Duodenal mucosa (tissue), 2 donors: Measurements from ENCODE around the gene EBF3.

ENCODE experiments used
- H3K27ac ChIP-seq: one replicate; pipeline ENCODE4 v1.7.0; 2013; ENCODE audit warnings: low read depth, low read length
- H3K27me3 ChIP-seq, 2 donors: one replicate each; pipeline ENCODE4 v1.7.0; 2013; ENCODE audit warnings: low read length in 2 of 2, control low read depth in 1 of 2; ENCODE audit not compliant: insufficient read depth in 2 of 2, control insufficient read depth in 1 of 2
- H3K36me3 ChIP-seq, 2 donors: one replicate each; pipeline ENCODE4 v1.7.0; 2013; ENCODE audit warnings: low read length in 2 of 2, control low read depth in 1 of 2; ENCODE audit not compliant: insufficient read depth in 2 of 2, control insufficient read depth in 1 of 2
- H3K4me1 ChIP-seq, 2 donors: one replicate each; pipeline ENCODE4 v1.7.0; 2013; ENCODE audit warnings: low read length in 2 of 2, control low read depth in 1 of 2; ENCODE audit not compliant: insufficient read depth in 2 of 2, control insufficient read depth in 1 of 2
- H3K4me3 ChIP-seq, 2 donors: one replicate each; pipeline ENCODE4 v1.7.0; 2013; ENCODE audit warnings: low read length in 2 of 2, low read depth in 1 of 2
- H3K9ac ChIP-seq, 2 donors: one replicate each; pipeline ENCODE4 v1.7.0; 2013; ENCODE audit warnings: low read length in 2 of 2, low read depth in 1 of 2
- H3K9me3 ChIP-seq, 2 donors: one replicate each; pipeline ENCODE4 v1.7.0; 2013; ENCODE audit warnings: low read length in 2 of 2, control low read depth in 1 of 2; ENCODE audit not compliant: control insufficient read depth in 1 of 2

Gene EBF3

GRCh38 chr10:129891806-129892205 lies 72.3 kb downstream of the EBF3 start:
- Histone ChIP-seq H3K9me3 (no peaks in the 10 kb centered on the region), H3K4me3 (no peak overlapping the region), H3K9ac (no peak overlapping the region), H3K4me1 (no peaks in the 10 kb centered on the region), H3K27ac (no peak overlapping the region), H3K27me3 (peaks cover 13 to 24% of the 10 kb centered on the region in 2 donors), H3K36me3 (no peaks in the 10 kb centered on the region)

DNA sequence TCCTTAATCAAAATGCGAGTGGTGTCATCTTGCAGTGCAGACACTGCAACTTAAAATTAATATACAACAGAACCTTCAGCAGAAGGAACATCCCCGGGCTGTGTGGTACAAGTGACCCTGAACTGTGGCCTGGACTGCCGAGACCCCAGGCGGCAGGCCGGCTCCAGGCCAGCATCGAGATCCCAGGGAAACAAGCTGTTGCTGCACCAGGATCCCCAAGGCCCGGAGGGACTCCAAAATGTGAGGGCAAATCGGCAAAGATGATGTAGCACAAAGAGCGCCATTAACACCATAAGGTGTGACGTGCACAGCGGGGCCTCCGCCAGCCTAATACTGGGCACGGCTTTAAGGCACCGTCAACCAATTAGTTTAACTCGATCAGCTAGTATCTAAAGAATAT lies 73.9 kb downstream of the EBF3 start:
- H3K27ac ChIP-seq = no peak overlapping the region

DNA sequence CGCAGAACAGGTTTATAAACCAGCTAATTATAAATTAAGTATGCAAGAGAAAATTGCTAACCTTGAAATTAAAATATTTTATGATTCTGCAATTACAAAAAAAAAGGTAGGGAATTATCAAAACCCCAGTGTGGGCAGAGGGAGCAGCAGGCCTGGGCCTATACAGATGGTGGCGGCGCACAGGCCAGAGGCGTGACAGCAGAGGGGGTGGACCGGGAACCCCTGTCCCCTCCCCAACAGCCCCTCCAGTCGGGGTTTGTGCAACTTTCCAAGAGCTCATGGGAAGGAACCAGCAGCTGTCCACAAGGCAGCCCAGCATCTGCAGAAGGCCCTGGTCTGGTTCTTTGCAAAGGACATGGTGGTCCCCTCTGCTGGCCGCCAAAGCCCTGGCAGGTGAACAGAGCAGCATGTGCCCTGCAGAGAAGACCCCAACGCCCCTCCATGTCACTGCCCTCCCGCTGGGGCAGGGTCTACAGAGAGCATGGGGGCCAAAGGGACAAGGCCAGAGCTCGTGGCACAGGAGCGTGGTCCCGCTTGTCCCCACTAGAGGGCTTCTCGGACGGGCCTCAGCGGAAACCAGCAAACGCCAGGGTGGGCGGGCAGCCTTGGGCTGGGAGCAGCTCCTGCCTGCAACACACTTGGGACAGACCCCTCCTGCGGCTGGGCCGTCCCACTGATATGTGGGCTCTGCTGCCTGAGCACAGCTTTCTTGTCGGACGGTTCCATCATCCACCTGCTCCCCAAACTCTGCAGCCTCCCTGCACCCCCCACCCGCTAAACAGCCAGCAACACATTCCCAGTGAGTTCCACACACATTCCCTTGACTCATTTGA lies 75.1 kb downstream of the EBF3 start:
- no peak overlapping the region for H3K27ac ChIP-seq
- H3K4me1 ChIP-seq = no peaks in the 10 kb centered on the region
- H3K27me3 ChIP-seq = peaks cover 7 to 15% of the 10 kb centered on the region in 2 donors
- no peak overlapping the region for H3K4me3 ChIP-seq
- no peaks in the 10 kb centered on the region for H3K36me3 ChIP-seq
- no peaks in the 10 kb centered on the region for H3K9me3 ChIP-seq
- no peak overlapping the region for H3K9ac ChIP-seq

More for the DNA sequence above, 73.9 kb downstream of the EBF3 start:
- H3K27me3 ChIP-seq = peaks cover 16 to 18% of the 10 kb centered on the region in 2 donors
- H3K36me3 ChIP-seq = no peaks in the 10 kb centered on the region
- no peak overlapping the region for H3K4me3 ChIP-seq
- no peak overlapping the region for H3K9ac ChIP-seq
- no peaks in the 10 kb centered on the region for H3K9me3 ChIP-seq
- no peaks in the 10 kb centered on the region for H3K4me1 ChIP-seq

DNA sequence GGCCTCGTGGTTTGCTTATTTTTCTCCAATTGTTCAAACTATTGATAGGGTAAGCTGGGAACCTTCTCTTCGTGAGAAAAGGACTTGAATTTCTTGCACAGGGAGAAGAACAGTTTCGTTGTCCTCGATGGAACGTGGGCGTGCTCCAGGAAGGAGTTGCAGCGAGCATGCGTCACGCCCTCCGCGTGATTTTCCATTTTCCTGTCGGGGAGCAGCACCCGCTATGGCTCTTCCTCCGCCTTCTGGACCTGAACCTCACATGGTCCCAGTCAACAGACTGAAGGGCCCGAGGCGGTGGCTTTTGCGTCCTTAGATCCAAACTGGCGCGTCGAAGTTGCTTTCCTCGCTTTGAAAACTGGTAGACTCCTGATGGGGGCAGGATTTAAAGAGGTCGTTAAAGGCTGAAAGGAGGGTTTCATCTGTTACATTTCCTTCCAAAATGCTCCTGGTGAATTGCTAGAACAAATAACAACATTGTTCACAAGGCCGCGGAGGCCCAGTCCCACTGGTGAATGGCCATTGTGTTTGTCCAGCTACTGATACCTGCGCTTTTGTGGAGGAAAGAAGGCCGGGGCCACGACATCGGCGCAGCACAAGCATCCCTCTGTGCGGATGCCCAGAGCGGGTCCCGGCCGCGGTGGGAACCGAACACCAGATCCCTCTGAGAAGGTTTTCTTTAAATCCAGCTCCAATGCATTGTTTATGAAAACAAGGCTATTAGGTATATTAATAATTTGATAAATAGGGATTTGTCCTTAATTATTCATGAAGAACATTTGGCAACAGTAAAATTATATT lies 75.9 kb downstream of the EBF3 start:
- H3K4me1 ChIP-seq = no peaks in the 10 kb centered on the region
- no peak overlapping the region for H3K27ac ChIP-seq
- no peaks in the 10 kb centered on the region for H3K9me3 ChIP-seq

DNA sequence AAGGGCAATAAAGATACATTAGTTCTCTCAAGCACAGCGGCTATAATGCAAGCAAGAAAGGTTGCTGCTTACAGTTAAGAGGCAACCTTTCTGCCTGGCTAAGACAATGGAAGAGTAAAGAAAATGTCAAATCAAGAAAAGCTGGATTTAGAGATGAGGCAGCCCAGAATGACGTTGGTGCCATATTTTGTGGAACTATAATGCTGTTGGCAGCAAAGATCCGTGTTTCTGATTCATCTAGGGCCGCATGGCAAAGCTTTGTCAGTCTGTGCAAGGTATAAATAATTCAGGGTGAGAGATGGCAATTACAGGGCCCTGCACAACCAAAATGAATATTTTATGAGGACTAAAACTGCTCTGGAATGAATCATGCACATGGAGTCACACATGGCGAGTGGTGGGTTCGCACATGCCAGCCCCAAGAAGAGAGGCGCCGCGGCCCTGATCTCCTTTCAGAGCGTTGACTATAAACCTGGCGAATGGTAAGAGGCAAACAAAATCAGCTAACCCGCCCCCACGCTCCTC lies 76.6 kb downstream of the EBF3 start:
- Histone ChIP-seq H3K27ac (no peak overlapping the region), H3K36me3 (no peaks in the 10 kb centered on the region), H3K27me3 (peaks cover 5 to 7% of the 10 kb centered on the region in 2 donors), H3K4me1 (no peaks in the 10 kb centered on the region), H3K4me3 (no peak overlapping the region), H3K9me3 (no peaks in the 10 kb centered on the region), H3K9ac (no peak overlapping the region)

More for the DNA sequence above, 75.9 kb downstream of the EBF3 start:
- no peaks in the 10 kb centered on the region for H3K36me3 ChIP-seq
- no peak overlapping the region for H3K4me3 ChIP-seq
- H3K9ac ChIP-seq = no peak overlapping the region
- H3K27me3 ChIP-seq = peaks cover 4 to 10% of the 10 kb centered on the region in 2 donors

GRCh38 chr10:129886263-129886662 lies 77.8 kb downstream of the EBF3 start:
- Histone ChIP-seq H3K9me3 (no peaks in the 10 kb centered on the region), H3K4me1 (no peaks in the 10 kb centered on the region), H3K36me3 (no peaks in the 10 kb centered on the region), H3K4me3 (no peak overlapping the region), H3K27me3 (peaks cover 3 to 7% of the 10 kb centered on the region in 2 donors), H3K9ac (no peak overlapping the region), H3K27ac (no peak overlapping the region)

GRCh38 chr10:129885526-129885925 lies 78.5 kb downstream of the EBF3 start:
- Histone ChIP-seq H3K9me3 (no peaks in the 10 kb centered on the region), H3K9ac (no peak overlapping the region), H3K27me3 (peaks cover 6 to 8% of the 10 kb centered on the region in 2 donors), H3K4me3 (no peak overlapping the region), H3K27ac (no peak overlapping the region), H3K36me3 (no peaks in the 10 kb centered on the region), H3K4me1 (no peaks in the 10 kb centered on the region)

DNA sequence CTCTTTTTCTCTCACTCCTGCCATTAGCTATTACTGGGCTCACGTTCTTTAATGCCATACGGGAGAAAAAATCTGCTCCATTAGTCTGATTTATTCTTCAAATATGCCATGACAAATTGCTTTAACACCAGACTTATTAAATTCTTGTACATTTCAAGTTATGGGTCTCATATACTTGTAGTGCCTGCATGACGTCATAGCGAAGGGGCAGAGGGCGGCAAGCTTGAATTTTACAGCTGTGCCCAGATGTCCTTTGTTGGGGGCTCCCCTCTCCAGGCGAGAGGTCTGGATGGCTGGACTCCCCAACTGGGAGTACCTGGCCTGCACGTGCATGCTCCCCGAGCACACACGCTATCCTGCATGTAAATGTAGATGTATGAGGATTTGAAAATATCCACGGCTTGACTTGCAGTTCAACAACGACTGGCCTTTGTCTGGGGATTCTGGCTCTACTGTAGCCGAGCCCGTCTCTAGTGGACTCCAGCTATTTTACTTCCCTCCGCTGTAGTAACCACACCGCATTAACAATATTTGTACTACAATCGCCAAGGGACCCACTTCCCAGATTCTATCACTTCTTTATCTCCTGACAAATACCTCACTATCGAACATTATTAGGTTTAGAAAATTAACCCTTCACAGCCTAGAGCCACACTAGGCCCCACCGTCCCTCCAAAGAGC lies 79.5 kb downstream of the EBF3 start:
- H3K9me3 ChIP-seq = no peaks in the 10 kb centered on the region
- H3K27me3 ChIP-seq = peaks cover 13 to 14% of the 10 kb centered on the region in 2 donors
- no peak overlapping the region for H3K27ac ChIP-seq
- H3K4me3 ChIP-seq = no peak overlapping the region
- no peak overlapping the region for H3K9ac ChIP-seq
- no peaks in the 10 kb centered on the region for H3K36me3 ChIP-seq
- no peaks in the 10 kb centered on the region for H3K4me1 ChIP-seq

DNA sequence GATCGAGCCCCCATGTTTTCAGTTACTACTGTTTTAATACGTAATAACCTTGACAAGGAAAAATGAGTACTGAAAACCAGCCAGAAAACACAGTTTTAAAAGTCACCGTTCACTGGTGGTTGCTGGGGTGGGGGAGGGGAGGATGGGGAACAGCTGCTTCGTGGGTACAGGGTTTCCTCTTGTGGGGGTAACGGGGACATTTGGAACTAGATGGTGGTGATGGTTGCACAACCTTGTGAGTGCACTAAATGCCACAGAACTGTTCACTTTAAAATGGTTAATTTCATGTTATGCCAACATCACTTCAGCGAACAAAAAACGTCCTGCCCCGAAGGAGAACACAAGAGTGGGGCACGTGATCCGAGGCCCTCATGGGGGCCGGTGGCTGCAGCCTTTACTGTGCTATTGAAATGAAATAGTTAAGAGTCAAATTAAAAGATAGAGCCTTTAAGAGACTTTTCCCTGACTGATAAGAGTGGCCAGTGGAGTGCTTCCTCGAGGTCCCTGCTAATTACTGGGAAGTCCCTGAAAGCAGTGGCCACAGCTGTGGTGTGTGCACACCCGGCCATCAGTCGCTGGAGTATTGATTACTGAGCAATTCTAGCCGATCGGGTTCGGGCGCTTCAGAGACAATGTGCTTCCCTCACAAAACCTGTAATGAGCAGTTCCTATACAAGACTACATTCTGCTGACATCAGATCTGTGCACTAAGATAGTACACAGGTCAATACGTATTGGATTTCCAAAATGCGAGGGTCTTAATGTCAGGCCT lies 80.3 kb downstream of the EBF3 start:
- Histone ChIP-seq H3K4me3 (no peak overlapping the region), H3K27me3 (peaks cover 13 to 14% of the 10 kb centered on the region in 2 donors), H3K27ac (no peak overlapping the region), H3K4me1 (no peaks in the 10 kb centered on the region), H3K9me3 (no peaks in the 10 kb centered on the region), H3K9ac (no peak overlapping the region), H3K36me3 (no peaks in the 10 kb centered on the region)
